ENCODE data around the gene AMIGO2.

Gene AMIGO2

GRCh38 chr12:47028981-47029708, 50.6 kb downstream of the AMIGO2 start:
- DNase-seq: no peak

- no peak for DNase-seq
Measured at GRCh38 chr12:47028186-47028585, 51.6 kb downstream of the AMIGO2 start.
